BLaER1 (cell line): Measurements from ENCODE around the gene ATXN7L1.

Experiments
- H3K27ac ChIP-seq: shearing (Covaris generic); formaldehyde crosslinking; 2 replicates; pipeline ENCODE4 v1.8.1; 2022
- H3K27me3 ChIP-seq: shearing (Covaris generic); formaldehyde crosslinking; 2 replicates; pipeline ENCODE4 v1.8.1; 2022
- H3K36me3 ChIP-seq: shearing (Covaris generic); formaldehyde crosslinking; 2 replicates; pipeline ENCODE4 v1.8.1; 2022
- H3K4me1 ChIP-seq: shearing (Covaris generic); formaldehyde crosslinking; 2 replicates; pipeline ENCODE4 v1.8.1; 2022
- H3K4me2 ChIP-seq: shearing (Covaris generic); formaldehyde crosslinking; 2 replicates; pipeline ENCODE4 v1.8.1; 2022
- H3K4me3 ChIP-seq: shearing (Covaris generic); formaldehyde crosslinking; 2 replicates; pipeline ENCODE4 v1.8.1; 2022
- H3K9ac ChIP-seq: shearing (Covaris generic); formaldehyde crosslinking; 2 replicates; pipeline ENCODE4 v1.8.1; 2022
- H3K9me3 ChIP-seq: shearing (Covaris generic); formaldehyde crosslinking; 2 replicates; pipeline ENCODE4 v1.8.1; 2022
- H4K20me1 ChIP-seq: shearing (Covaris generic); formaldehyde crosslinking; 2 replicates; pipeline ENCODE4 v1.8.1; 2022
- Cebpa-rat ChIP-seq: shearing (Covaris generic); IDR thresholded peaks from 2 replicates; pipeline ENCODE4 v1.8.1; 2022

The ATXN7L1 gene

GRCh38 chr7:105829681-105830322 lies 46.6 kb downstream of the ATXN7L1 start:
- no peaks in the 10 kb centered on the region for H4K20me1 ChIP-seq
- H3K9me3 ChIP-seq: no peaks in the 10 kb centered on the region
- no peaks in the 10 kb centered on the region for H3K4me1 ChIP-seq
- no peaks in the 10 kb centered on the region for H3K36me3 ChIP-seq
- no peak overlapping the region for H3K4me3 ChIP-seq
- no peak overlapping the region for H3K9ac ChIP-seq
- H3K27ac ChIP-seq: no peak overlapping the region
- no peak overlapping the region for H3K4me2 ChIP-seq
- H3K27me3 ChIP-seq: no peaks in the 10 kb centered on the region
- TF ChIP-seq Cebpa-rat: no peak

- Histone ChIP-seq H3K4me1 (no peaks in the 10 kb centered on the region), H3K27me3 (no peaks in the 10 kb centered on the region), H3K4me2 (no peak overlapping the region), H3K36me3 (no peaks in the 10 kb centered on the region), H4K20me1 (no peaks in the 10 kb centered on the region), H3K9me3 (no peaks in the 10 kb centered on the region), H3K4me3 (no peak overlapping the region), H3K9ac (no peak overlapping the region), H3K27ac (no peak overlapping the region)
- no peak for TF ChIP-seq Cebpa-rat
These were observed 48.3 kb downstream of the ATXN7L1 start for GRCh38 chr7:105828141-105828540.

- Histone ChIP-seq H3K4me3 (no peak overlapping the region), H3K27me3 (no peaks in the 10 kb centered on the region), H4K20me1 (no peaks in the 10 kb centered on the region), H3K9ac (no peak overlapping the region), H3K9me3 (no peaks in the 10 kb centered on the region), H3K27ac (no peak overlapping the region), H3K4me2 (no peak overlapping the region), H3K36me3 (no peaks in the 10 kb centered on the region), H3K4me1 (no peaks in the 10 kb centered on the region)
- no peak for TF ChIP-seq Cebpa-rat
These were observed 49.1 kb downstream of the ATXN7L1 start for GRCh38 chr7:105827151-105827875.

DNA sequence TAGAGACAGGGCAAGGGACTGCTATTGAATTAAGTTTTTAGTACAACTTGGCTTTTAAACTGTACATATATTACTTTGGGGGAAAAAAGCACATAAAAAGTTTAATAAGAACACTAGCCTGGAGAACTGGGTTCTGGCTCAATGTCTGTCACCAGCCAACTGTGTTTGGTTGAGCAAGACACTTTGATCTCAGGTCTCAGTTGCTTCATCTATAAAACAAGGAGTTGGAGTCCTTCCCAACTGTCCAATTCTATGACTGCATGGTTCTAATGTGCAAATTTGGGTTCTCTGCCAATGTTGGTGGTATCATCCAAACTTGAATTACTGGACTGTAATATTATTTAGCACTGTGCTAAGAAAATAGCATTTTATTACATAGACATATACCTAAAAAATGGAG lies 50.3 kb downstream of the ATXN7L1 start:
- Histone ChIP-seq H3K4me1 (no peaks in the 10 kb centered on the region), H3K27ac (no peak overlapping the region), H3K4me3 (no peak overlapping the region), H3K4me2 (no peak overlapping the region), H3K9ac (no peak overlapping the region), H3K36me3 (no peaks in the 10 kb centered on the region), H4K20me1 (no peaks in the 10 kb centered on the region), H3K9me3 (no peaks in the 10 kb centered on the region), H3K27me3 (no peaks in the 10 kb centered on the region)
- TF ChIP-seq Cebpa-rat: no peak

GRCh38 chr7:105825371-105825770 lies 51.0 kb downstream of the ATXN7L1 start:
- no peak overlapping the region for H3K4me3 ChIP-seq
- no peak overlapping the region for H3K4me2 ChIP-seq
- H3K4me1 ChIP-seq: no peaks in the 10 kb centered on the region
- no peak overlapping the region for H3K9ac ChIP-seq
- H4K20me1 ChIP-seq: no peaks in the 10 kb centered on the region
- TF ChIP-seq Cebpa-rat: no peak
- H3K36me3 ChIP-seq: no peaks in the 10 kb centered on the region
- H3K27ac ChIP-seq: no peak overlapping the region
- no peaks in the 10 kb centered on the region for H3K9me3 ChIP-seq
- no peaks in the 10 kb centered on the region for H3K27me3 ChIP-seq

GRCh38 chr7:105822806-105823205 lies 53.6 kb downstream of the ATXN7L1 start:
- Histone ChIP-seq H3K4me2 (no peak overlapping the region), H3K4me3 (no peak overlapping the region), H3K4me1 (no peaks in the 10 kb centered on the region), H3K9me3 (no peaks in the 10 kb centered on the region), H3K27me3 (no peaks in the 10 kb centered on the region), H3K9ac (no peak overlapping the region), H3K36me3 (no peaks in the 10 kb centered on the region), H4K20me1 (no peaks in the 10 kb centered on the region), H3K27ac (no peak overlapping the region)
- TF ChIP-seq Cebpa-rat: no peak

GRCh38 chr7:105821527-105821926 lies 54.9 kb downstream of the ATXN7L1 start:
- H3K9ac ChIP-seq: no peak overlapping the region

GRCh38 chr7:105820363-105821066 lies 55.9 kb downstream of the ATXN7L1 start:
- no peak for TF ChIP-seq Cebpa-rat
- Histone ChIP-seq H3K4me2 (no peak overlapping the region), H3K4me3 (no peak overlapping the region), H3K27ac (no peak overlapping the region), H3K27me3 (no peaks in the 10 kb centered on the region), H4K20me1 (no peaks in the 10 kb centered on the region), H3K36me3 (no peaks in the 10 kb centered on the region), H3K9ac (no peak overlapping the region), H3K4me1 (no peaks in the 10 kb centered on the region), H3K9me3 (no peaks in the 10 kb centered on the region)

More at GRCh38 chr7:105821527-105821926, 54.9 kb downstream of the ATXN7L1 start:
- Histone ChIP-seq H3K4me3 (no peak overlapping the region), H3K4me2 (no peak overlapping the region), H4K20me1 (no peaks in the 10 kb centered on the region), H3K27ac (no peak overlapping the region), H3K4me1 (no peaks in the 10 kb centered on the region), H3K9me3 (no peaks in the 10 kb centered on the region), H3K36me3 (no peaks in the 10 kb centered on the region), H3K27me3 (no peaks in the 10 kb centered on the region)
- TF ChIP-seq Cebpa-rat: no peak

GRCh38 chr7:105819559-105819958 lies 56.8 kb downstream of the ATXN7L1 start:
- H3K36me3 ChIP-seq: no peaks in the 10 kb centered on the region
- H3K4me2 ChIP-seq: no peak overlapping the region
- no peaks in the 10 kb centered on the region for H3K9me3 ChIP-seq
- no peak overlapping the region for H3K27ac ChIP-seq
- no peak for TF ChIP-seq Cebpa-rat
- no peak overlapping the region for H3K4me3 ChIP-seq
- H4K20me1 ChIP-seq: no peaks in the 10 kb centered on the region
- no peak overlapping the region for H3K9ac ChIP-seq
- no peaks in the 10 kb centered on the region for H3K4me1 ChIP-seq
- no peaks in the 10 kb centered on the region for H3K27me3 ChIP-seq
